ENCODE results near the gene NCAPG2.

Gene NCAPG2

DNA sequence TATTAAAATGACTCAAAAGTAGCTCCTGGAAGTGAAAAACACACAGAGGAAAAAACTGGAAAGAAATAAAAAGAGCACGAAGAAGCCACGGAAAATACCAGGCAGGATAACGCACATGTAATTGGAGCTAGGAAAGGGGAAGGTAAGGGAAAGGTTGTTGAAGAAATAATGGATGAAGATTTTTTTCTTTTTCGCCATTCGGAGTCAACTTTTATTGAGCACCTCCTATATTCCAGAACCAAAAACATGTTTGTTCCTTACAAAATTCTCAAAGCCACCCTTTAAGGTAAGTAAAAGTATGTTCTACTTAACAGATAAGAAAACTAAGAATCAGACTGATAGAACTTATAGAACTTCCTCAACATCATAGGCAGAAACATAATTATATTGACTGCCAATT lies 84.2 kb downstream of the NCAPG2 start:
- DNase-seq = no peak

DNA sequence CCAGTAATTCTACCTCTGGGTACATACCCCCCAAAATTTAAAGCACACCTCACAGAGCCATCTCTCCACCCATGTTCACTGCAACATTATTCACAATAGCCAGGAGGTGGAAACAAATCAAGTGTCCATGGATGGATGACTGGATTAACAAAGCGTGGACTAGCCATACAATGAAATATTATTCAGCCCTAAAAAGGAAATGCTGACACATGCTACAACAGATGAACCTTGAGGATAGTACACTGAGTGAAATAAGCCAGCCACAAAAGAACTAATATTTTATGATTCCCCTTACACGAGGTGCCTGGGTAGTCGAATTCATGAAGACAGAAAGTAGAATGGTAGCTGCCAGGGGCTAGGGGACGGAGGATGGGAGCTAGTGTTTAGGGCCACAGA lies 85.9 kb downstream of the NCAPG2 start:
- no peak for DNase-seq

DNA sequence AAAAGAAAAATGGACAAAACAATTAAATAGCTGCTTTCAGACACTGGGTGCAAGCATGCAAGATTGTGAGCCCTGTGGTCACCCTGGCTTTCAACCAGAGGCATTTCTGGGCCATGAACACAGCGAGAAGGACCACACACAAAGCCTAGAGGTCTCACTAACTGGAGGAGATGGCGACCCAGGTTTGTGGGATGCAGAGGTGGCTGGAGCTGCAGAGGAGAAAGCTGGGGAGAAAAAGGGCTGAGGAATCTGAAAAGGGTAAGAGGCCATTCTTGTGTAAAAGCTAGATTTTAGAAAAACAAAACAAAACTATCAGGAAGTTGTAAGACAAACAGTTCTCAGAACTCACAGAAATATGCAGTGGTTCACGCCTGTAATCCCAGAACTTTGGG lies 86.9 kb downstream of the NCAPG2 start:
- no peak for DNase-seq

DNA sequence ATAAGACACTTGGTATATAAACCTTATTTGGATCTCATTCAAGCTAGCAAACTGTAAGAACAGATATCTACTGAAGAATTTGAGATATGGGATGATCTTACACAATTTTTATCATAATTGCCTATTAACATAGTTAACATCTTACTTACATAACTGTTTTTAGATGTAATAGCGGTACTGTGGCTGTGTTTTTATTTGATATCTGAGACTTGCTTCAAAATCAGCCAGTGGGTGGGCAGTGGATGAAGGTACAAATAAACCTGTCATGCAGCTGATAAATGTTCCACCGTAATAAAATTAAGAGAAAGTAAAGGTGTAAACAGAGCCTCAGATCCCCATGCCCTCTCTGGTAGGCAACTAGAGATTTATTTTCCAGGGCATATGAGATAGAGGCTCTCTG lies 88.6 kb downstream of the NCAPG2 start:
- no peak for DNase-seq

DNA sequence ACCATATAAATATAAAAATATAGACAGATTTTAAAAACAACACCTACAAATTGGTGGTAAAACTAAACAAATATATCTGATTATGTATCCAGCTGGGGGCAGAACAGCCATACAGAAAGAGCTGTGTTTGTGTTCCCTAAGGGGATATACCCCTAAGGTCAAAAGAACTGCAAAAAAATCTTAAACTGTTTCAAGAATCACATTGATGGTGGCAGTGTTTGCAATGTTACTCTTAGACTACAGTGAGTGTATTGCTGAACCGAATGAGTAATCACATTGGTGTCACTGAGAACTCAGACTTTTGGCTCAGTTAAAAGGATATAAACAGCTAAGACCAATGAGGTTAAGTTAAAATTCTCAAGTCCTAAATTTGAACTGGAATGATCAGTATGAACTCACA lies 89.9 kb downstream of the NCAPG2 start:
- no peak for DNase-seq

DNA sequence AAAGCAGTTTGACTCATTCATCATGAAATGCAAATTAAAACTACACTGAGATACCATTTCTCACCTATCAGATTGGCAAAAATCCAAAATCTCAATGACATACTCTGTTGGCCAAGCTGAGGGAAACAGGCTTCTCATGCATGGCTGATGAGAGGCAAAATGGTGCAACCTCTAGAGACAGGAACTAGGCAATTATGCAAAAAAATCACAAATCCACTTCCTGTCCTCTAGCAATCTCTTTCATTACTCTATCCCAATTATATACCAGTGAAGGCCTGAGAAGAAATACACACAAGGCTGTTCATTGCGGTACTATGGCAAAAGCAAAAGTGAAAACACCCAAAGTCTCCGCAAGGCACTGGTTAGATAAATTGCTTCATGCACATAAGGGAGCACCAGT lies 91.1 kb downstream of the NCAPG2 start:
- no peak for DNase-seq

DNA sequence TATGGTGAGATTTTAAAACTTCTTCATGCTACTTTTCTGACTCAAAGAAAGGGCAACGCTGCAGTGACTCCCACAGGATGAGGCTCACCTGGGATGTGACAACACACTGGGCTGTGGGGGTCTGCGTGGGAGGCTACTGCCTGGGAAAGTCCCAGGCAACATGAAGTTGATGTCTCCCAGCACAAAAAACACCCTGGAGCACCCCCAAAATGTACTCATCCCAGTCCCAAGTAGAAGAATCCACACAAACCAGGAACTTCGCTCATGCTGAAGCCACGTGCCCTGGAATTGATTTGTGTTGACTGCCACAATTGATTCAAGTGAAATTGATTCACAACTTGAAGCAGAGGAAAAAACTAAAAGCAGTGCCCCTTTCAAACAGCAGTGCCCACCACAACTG lies 92.1 kb downstream of the NCAPG2 start:
- no peak for DNase-seq

DNA sequence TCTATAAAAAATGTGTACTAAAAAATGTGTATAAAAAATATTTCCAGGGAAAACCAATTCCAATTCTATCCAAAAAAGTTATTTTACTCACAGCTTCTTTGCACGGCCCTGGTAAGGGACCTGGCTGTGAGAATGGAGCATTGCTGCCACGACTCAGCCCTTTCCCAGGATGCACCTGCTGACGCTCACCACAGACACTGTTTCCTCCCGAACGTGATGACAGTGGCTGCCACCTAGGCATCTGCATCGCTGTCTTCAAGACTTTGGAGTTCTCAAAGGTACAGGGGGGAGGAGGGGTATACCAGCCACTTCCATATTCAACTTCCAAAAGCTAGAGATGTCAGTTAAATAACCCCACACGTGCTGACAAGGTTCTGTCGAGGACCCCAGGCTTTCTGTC lies 93.1 kb downstream of the NCAPG2 start:
- DNase-seq = no peak

DNA sequence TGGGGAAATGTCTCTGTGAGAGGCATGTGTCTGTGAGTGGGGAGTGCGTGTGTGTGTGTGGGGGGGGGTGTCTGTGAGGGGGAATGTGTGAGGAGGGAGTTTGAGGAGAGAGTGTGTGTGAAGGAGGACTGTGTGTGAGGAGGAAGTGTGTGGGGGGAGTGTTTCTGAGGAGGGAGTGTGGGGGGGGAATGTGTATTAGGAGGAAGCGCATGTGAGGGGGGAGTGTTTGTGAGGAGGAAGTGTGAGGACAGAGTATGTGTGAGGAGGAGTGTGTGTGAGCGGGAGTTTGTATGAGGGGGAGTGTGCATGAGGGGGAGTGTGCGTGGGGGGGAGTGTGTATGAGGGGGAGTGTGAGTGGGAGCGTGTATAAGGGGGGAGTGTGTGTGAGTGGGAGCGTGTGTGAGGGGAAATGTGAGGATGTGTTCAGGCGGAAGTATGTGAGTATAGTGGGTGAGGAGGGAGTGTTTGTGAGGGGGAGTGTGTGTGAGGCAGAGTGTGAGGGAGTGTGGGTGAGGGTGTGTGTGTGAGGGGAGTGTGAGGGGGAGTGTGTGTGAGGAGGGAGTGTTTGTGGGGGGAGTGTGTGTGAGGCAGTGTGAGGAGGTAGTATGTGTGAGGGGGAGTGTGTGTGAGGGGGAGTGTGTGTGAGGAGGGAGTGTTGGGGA lies 95.2 kb downstream of the NCAPG2 start:
- DNase-seq = no peak

DNA sequence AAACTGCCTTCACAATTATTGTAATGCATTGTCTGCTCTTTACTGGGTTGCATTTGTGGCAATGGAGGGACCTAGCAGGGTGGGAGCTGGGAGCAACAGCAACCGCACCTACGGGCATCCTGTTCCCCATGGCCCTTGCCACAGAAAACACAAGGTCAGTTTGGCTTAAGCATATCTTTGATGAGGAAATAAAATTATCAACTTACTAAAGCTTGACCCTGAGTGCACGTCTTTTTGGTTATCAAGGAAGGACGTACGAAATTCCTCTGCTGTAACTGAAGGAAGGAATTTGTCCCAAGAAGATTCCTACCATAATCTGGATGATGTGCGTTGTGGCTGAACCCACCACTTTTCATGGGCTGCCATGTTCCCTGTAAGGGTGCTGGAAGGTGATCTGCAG lies 97.0 kb downstream of the NCAPG2 start:
- no peak for DNase-seq

DNA sequence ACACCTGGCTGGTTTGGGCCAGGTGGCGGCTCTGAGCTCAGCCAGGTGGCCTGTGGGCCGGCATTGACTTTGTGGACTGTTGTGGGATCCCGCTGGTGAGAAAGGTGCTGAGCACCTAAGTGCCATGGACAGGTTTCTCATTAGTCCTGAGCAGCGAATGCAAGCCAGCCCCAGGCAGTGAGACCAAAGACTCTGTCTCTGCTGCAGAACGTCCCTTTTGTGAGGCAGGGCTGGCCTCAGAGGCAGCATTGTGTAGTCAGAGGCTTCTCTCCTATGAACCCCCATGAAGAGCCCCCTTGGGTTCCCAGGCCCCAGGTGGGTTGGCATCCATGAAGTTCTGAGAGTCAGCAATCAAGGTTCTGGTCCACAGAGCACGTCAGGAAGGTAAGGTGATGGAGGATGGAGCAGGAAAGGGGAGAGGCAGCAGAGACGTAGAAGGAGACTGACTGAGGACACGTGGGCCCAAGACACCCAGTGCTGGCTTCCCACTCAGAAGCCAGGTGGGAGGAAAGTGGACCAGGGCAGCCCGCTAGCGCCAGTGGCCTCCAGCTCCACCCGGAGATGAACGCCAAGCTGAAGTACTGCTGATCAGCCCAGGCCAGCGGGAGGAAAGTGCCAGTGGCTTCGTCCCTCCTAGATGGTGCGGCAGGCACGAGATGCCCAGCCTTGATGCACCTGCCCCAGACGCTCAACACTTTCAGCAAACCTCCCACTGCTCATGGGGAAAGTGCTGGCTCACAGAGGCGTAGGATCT lies 97.8 kb downstream of the NCAPG2 start:
- DNase-seq = no peak

DNA sequence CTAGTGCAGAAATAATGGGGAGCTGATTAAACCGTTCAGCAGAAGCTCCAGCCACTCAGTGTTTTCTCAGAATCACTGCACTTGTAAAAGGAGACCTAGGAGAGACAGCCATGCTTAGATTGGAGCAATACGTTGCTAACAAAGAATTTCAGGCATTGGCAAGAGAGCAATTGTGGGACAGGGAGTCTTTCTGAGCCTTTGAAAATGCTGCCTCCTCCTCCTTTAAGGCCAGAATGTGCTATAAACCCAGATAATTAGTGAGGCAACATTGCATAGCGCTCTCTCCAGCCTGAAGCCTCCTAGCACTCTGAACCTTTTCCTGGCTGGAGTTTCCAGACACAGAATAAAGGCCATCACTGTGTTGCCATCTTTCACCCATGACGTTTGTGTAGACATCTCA lies 98.5 kb downstream of the NCAPG2 start:
- no peak for DNase-seq

DNA sequence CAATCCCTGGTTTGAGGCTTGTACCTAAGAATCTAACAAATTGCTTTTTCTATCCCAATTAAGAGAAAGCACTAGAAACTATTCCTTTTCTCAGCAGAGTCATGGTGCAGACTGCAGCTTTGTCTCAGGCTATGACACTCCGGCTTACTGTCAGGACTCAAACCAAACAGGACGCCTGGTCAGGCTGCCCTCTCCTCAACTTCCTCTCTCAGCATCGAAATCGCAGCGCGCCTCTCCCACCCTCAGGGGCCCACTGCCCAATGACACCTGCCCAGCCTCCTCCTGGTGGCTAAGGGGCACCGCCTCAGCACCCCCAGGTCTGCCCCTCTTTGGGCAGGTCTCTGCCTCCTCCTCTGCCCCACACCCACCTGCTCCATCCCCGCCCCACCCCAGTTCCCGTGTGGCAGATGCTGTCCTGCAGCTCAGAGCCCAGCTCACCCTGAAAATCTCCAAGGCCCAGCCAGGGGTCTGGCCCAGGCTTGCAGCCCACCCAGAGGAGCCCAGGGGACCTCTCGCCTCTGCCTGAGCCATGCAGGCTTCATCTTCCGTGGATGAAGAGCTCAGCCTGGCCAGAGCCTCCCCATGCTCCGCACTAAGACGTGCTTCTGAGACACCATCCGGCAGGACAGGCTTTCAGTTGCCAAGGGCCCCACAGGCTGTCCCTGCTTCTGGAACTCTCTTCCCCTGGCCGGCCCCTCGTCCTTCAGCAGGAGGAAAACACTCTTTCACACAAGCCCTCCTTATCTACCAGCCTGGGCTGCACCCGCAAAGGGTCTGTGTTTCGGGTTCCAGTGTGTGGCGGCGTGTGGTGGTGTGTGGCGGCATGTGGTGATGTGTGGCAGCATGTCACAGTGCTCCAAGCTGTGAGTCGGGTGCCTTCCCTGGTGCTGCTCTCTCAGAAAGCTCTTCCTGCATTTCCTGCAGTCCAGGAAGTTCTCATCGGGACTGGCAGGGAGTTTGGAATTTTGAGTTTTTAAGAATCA lies 100.5 kb downstream of the NCAPG2 start:
- no peak for DNase-seq

DNA sequence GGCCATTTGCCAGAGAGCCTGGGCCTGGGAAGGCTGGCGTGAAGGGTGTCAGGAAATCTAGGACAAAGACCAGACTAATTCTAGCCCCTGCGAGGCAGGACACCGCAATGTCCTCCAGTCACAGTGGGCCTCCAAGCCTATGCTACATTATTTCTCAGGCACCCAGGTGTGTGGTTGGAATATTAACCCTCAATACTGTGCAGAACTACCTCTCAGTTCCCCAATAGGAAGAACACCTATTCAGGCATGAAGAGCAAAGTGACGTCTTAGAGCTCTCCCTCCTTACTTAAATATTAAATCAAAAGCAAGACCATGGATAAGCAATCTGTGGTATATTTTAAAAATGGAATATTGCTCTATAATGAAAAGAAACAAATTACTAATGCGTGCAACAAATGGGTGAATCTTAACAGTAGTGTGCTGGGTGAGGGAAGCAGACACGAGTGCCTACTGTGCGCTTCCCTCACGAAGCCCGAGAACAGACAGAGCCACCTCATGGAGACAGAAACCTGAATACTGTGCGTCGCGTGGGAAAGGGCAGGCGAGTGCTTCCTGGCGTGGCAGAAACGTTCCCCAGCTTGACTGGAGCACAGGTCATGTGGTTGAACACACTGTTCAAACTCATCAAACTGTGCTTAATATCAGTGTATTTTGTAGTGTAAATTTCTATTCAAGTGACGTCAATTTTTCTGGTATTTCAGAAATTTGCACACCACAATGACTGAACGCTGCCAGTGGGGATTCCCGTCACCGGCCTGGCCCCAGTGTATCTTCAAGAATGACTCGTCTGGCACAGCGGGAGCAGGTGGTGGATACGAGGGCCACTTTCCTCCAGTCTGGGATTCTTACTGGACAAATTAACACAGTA lies 101.5 kb downstream of the NCAPG2 start:
- DNase-seq = no peak

DNA sequence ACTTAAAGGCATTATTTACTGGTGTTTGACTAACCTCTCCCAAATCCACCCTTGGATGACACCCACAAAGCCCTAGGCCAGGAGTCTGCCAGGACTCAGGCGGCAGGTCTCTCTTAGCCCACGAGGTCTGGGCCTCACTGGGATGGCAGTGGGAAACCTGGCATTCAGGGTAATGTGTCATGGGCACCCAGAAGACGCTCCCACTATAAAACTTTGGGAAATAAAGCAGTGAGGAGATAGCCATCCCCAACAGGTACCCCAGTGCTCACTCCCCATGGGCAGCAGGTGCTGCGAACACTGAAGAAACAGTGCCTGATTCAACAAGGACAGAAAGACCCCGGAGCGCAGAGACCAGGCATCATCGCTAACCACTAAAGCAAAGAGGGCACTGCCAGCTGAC lies 102.6 kb downstream of the NCAPG2 start:
- no peak for DNase-seq

DNA sequence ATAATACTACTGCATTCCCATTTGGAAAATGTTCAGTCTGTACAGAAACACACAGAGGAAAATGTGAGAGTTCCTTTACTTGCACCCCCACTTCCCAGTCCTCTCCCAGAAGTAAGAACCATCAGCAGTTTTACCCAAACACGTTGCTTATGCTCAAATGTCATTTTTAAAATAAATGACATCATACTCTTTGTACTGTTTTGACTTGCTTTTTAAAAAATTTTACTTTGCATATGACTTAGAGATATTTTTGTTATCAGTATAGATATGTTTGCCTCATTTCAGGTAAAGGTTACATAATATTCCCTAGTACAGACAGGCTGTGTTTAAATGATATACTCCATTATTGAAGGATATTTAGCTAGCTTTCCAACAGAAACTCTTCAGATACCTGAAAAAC lies 103.5 kb downstream of the NCAPG2 start:
- DNase-seq = no peak

DNA sequence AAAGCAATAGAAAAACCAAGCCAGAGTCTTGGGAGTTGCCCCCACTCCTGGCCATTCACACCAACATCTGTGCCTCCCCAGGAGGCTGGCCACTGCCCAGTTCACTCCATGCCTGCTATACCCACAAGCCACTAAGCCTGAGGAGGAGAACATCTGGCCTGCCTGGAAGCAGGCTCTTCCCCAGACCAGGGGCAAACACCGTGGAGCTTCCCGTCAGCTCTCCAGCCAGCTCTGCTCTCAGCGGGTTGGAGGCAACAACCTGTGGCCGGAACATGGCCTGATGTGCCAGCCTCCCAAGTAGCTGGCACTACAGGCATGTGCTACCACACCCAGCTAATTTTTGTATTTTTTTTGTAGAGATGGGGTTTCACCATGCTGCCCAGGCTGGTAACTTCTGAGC lies 107.9 kb downstream of the NCAPG2 start:
- DNase-seq = no peak

DNA sequence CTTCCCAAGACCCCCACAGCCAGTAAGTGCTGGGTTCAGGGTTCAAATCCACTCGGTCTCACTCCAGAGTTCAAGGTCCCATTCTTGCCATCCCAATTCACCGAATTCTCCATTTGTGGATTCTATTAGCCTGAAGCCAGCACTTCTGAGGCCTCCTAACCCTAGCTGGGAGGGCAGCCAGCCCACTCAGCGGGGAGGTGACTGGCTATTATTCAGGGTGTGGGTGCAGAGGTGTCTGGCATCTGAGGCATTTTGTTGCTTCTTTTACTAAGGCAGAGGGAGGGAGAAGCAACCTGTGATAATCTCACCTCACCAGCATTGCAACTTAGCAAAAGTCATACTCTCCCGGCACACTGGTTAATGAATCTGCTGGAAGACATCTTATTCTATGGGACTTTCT lies 108.3 kb downstream of the NCAPG2 start:
- no peak for DNase-seq

DNA sequence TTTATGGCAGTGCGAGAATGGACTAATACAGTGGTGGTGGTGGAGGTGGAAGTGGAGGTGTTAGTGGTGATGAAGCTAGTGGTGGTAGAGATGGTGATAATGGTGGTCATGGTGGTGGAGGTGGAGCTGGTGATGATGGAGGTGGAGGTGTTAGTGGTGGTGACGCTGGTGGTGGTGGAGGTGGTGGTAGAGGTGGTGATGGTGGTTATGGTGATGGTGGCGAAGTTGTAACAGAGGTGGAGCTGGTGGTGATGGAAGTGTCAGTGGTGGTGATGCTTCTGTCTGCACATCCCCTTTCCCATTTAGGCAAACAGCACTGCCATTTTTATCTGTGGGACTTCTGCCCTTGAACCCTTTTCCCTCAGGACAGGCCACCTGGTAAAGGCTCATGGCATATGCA lies 109.5 kb downstream of the NCAPG2 start:
- no peak for DNase-seq

DNA sequence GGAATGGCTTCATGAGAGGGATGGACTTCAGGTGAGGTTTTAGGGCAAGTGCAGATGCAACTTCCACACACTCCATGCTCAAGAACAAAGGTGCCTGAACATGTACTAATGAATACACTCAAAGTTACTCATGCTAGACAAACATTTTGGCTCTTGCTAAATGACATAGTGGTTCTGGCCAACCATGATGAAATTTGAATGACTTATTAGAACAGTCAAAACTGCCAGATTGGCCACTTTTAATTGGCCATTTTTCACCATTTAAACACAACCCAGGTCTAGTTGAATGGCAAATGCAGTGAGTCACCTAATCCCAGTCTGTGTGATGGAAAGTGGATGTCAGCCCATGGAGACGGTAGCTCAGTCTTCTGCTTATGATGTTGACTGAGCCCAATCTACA lies 112.1 kb downstream of the NCAPG2 start:
- DNase-seq = no peak

DNA sequence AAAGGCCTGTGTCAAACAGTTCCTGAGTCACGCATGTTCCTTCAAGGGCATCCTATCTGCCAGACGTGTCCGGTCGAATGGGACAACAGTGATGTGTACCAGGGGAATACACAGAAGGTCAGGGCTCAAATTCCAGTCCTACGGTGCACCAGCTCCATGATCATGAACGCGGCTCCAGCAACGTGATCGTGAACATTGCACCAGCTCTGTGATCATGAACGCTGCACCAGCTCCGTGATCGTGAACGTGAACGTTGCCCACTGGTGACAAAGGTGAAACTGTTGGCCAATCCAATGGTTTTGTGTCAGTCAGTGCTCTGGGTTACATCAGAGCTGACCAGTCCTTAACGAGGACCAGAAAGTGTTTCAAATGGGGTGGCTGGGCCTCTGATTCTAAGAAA lies 112.7 kb downstream of the NCAPG2 start:
- no peak for DNase-seq

DNA sequence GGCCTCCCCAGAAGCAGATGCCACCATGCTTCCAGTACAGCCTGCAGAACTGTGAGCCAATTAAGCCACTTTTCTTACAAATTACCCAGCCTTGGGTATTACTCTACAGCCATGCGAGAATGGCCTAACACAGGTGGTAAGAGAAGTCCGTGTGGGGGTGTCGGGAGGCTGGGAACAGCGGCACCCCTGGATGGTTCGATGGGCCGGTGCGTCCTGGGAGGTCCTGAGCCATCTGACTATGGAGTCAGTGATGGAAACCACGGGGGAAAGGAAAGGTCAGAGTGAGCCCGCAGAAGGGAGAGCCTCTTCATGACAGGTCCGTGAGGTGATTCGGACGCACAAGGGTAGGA lies 114.4 kb downstream of the NCAPG2 start:
- DNase-seq = no peak

DNA sequence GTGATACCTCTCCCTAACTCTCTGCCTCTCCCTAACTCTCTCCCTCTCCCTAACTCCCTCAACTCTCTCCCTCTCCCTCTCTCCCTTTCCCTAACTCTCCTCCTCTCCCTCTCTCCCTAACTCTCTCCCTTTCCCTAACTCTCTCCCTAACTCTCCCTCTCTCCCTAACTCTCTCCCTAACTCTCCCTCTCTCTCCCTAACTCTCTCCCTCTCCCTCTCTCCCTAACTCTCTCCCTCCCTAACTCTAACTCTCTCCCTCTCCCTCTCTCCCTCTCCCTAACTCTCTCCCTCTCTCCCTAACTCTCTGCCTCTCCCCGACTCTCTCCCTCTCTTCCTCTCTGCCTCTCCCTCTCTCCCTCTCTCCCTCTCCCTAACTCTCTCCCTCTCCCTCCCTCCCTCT lies 115.0 kb downstream of the NCAPG2 start:
- DNase-seq = no peak
